Endothelial cell of umbilical vein (primary cell): ENCODE results near the gene KHSRP. TPM values are rescaled to one million over a fixed set of nuclear protein-coding genes. Genes with fewer than 3 reads are reported as not detected.
A peak's percentile ranks its signal among the peaks of the same experiment; 100 is the strongest.

ENCODE experiments used
- BruUV-seq: library from RNA; stranded (reverse); fragments of 400-500 nt; replicated peaks from 2 replicates; lab custom pipeline; 2021; lab: Mats Ljungman, UMichigan
- CTCF ChIA-PET: fragments of 300-600, 350-600 bp; sonication (Branson Sonifier 250); formaldehyde crosslinking; loops from one replicate; lab custom pipeline; 2021; ENCODE audit warnings: antibody characterized with exemption, inconsistent platforms; lab: Charles Lee
- POLR2A ChIA-PET: fragments of 300-600, 350-600 bp; sonication (Branson Sonifier 250); formaldehyde crosslinking; loops from one replicate; lab custom pipeline; 2021; ENCODE audit warnings: antibody characterized with exemption, inconsistent platforms; lab: Charles Lee
- DNase-seq: peaks from one replicate; pipeline ENCODE4 v3.0.0-alpha.2; 2011; ENCODE audit warnings: low read depth, low spot score
- FAIRE-seq: peaks from 2 replicates; lab custom pipeline; 2011; peaks lifted over from hg19 to GRCh38; lab: Jason Lieb, UNC
- H2AFZ ChIP-seq: 2 replicates; pipeline ENCODE4 v1.6.0; 2012; ENCODE audit warnings: low read depth, low read length, control low read depth, inconsistent platforms
- H3K27ac ChIP-seq: 2 replicates; pipeline ENCODE4 v1.5.1; 2011; ENCODE audit warnings: low read depth, mild to moderate bottlenecking, control low read depth, low read length, moderate library complexity; ENCODE audit not compliant: insufficient read depth
- H3K27me3 ChIP-seq, 2 experiments: 2 replicates each; pipeline versions ENCODE4 v1.6.0 to v1.6.1; 2011; ENCODE audit warnings: low read length in 2 of 2, mixed read lengths in 1 of 2; ENCODE audit not compliant: control insufficient read depth in 2 of 2, insufficient read depth in 2 of 2
- H3K36me3 ChIP-seq, 2 experiments: 2 replicates in 1 of 2; 3 replicates in 1 of 2; pipeline ENCODE4 v1.5.1; 2011; ENCODE audit warnings: low read length in 2 of 2, mild to moderate bottlenecking in 1 of 2, moderate library complexity in 1 of 2; ENCODE audit not compliant: control insufficient read depth in 2 of 2, insufficient read depth in 2 of 2; ENCODE audit errors: extremely low read depth in 1 of 2
- H3K4me1 ChIP-seq: 3 replicates; pipeline ENCODE4 v1.5.1; 2011; ENCODE audit warnings: mild to moderate bottlenecking, low read length; ENCODE audit not compliant: control insufficient read depth, insufficient read depth; ENCODE audit errors: extremely low read depth
- H3K4me2 ChIP-seq: 2 replicates; pipeline ENCODE4 v1.6.1; 2011; ENCODE audit warnings: low read length, control low read depth, mixed read lengths; ENCODE audit not compliant: insufficient read depth
- H3K4me3 ChIP-seq, 3 experiments: fragments of 200-600 bp in 1 of 3; sonication (generic), shearing (Covaris generic) in 1 of 3; replicated peaks in 1 of 3; 2 replicates each; pipeline ENCODE4 v1.5.1; 2011 to 2016; ENCODE audit warnings: control low read depth in 3 of 3, low read length in 3 of 3, mild to moderate bottlenecking in 2 of 3, inconsistent platforms in 1 of 3, low read depth in 1 of 3, moderate library complexity in 1 of 3; ENCODE audit not compliant: insufficient read depth in 1 of 3
- H3K79me2 ChIP-seq: 2 replicates; pipeline ENCODE4 v1.6.0; 2012; ENCODE audit warnings: low read length, inconsistent platforms; ENCODE audit not compliant: control insufficient read depth, insufficient read depth
- H3K9ac ChIP-seq: replicated peaks from 2 replicates; pipeline ENCODE3; 2011; ENCODE audit warnings: low read length, control low read depth; ENCODE audit not compliant: insufficient read depth; ENCODE audit errors: extremely low read depth
- H3K9me1 ChIP-seq: replicated peaks from 3 replicates; pipeline ENCODE4 v1.6.0; 2011; ENCODE audit warnings: mild to moderate bottlenecking, low read length; ENCODE audit not compliant: control insufficient read depth, insufficient read depth; ENCODE audit errors: extremely low read depth
- H3K9me3 ChIP-seq: replicated peaks from 2 replicates; pipeline ENCODE4 v1.5.1; 2012; ENCODE audit warnings: low read length, inconsistent platforms; ENCODE audit not compliant: control insufficient read depth, insufficient read depth
- H4K20me1 ChIP-seq: replicated peaks from 2 replicates; pipeline ENCODE3; 2011; ENCODE audit warnings: mild to moderate bottlenecking, low read length; ENCODE audit not compliant: control insufficient read depth, insufficient read depth; ENCODE audit errors: extremely low read depth
- EZH2 ChIP-seq: IDR thresholded peaks from 2 replicates; pipeline ENCODE4 v1.6.1; 2012; ENCODE audit warnings: borderline replicate concordance, low read depth, mild to moderate bottlenecking, moderate library complexity, low read length, inconsistent platforms; ENCODE audit not compliant: severe bottlenecking
- FOS ChIP-seq: IDR thresholded peaks from 2 replicates; pipeline ENCODE4 v1.6.1; 2011; ENCODE audit warnings: mild to moderate bottlenecking, low read length, moderate library complexity, borderline replicate concordance; ENCODE audit not compliant: insufficient read depth
- JUN ChIP-seq: IDR thresholded peaks from 2 replicates; pipeline ENCODE4 v1.6.1; 2011; ENCODE audit warnings: borderline replicate concordance, low read depth; ENCODE audit not compliant: insufficient read length, insufficient read depth
- dilution Hi-C: fragments of 300-500 bp; cut with MboI; formaldehyde crosslinking; loops from one replicate; pipeline ENCODE4 v1.15.0; 2019; ENCODE audit warnings: low sequenced_read_pairs; ENCODE audit not compliant: extremely low pct_ligation_motif_present
- intact Hi-C: fragments of 100-400 bp; cut with micrococcal nuclease; formaldehyde crosslinking; loops from one replicate; pipeline ENCODE4 v1.10.0; 2022
- polyA plus RNA-seq, 4 experiments: library from polyadenylated mRNA; depleted of rRNA in 3 of 4; stranded (reverse) in 3 of 4; unstranded in 1 of 4; fragments of >200 nt; gene quantifications; 2 replicates each; pipeline versions ENCODE4 v1.2.1 to v1.2.3, GENCODE V29; 2011 to 2012; ENCODE audit warnings: missing spikeins in 1 of 4
- total RNA-seq: library from RNA; stranded (reverse); gene quantifications from 2 replicates; pipeline ENCODE4 v1.2.3, GENCODE V29; 2021

The KHSRP gene
- total and polyA plus RNA-seq, 2 donors (not counting 3 experiments of a cell fraction or from before 2014, with no cell fraction given): 98.3 to 372 TPM

- peak overlapping the region; percentile 70 for H3K4me2 ChIP-seq
- no peak for FAIRE-seq
- peak overlapping the region; percentile 42 to 77 (median 74) for H3K4me3 ChIP-seq
- H2AFZ ChIP-seq: peak overlapping the region; percentile 96
- ChIA-PET CTCF (interaction anchor here (1.2 kb wide), 1 partner anchor 14 kb away, joined by 3 read pairs; no protein-coding TSS in a partner anchor), POLR2A (no interaction called here)
- H3K9me3 ChIP-seq: no peaks in the 10 kb centered on the region
- peaks cover 18% of the 10 kb centered on the region for H3K79me2 ChIP-seq
- dilution Hi-C loops (no loop called here), intact Hi-C loops (loop anchor here (1.0 to 2.0 kb wide), 3 partner anchors 19 to 470 kb away; no protein-coding TSS in a partner anchor)
- H3K4me1 ChIP-seq: peaks cover 7% of the 10 kb centered on the region
- peaks cover under 1 to 14% of the 10 kb centered on the region in 2 experiments for H3K36me3 ChIP-seq
- BruUV-seq: TSS peak; percentile 64
- no peaks in the 10 kb centered on the region for H4K20me1 ChIP-seq
- no peaks in the 10 kb centered on the region for H3K27me3 ChIP-seq
- no peaks in the 10 kb centered on the region for H3K9me1 ChIP-seq
- DNase-seq: no peak
- H3K27ac ChIP-seq: peak overlapping the region; percentile 77
- H3K9ac ChIP-seq: peak overlapping the region; percentile 84
- no peak for TF ChIP-seq FOS
Measured at GRCh38 chr19:6392221-6393073, 32.2 kb downstream of the KHSRP start.

DNA sequence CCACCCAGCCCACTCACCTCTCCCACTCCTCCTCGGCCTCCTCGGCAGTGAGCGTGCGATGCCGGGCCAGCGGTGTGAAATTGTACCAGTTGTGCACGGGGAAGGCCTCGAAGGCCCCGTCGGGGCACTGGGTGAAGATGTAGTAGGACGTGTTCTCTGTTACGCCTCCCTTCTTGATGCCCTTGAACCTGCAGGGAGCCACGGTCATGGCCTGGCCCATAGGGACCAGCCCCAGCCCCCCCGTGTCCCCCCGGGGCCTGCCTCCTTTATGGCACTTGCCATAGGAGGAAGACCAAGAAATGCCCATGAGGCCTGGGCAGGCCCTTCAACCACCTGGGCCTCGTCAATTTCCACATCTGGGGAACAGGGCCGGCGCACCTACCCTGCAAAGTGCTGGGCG, 37.2 kb downstream of the KHSRP start:
- dilution Hi-C loops: no loop called here
- FAIRE-seq: no peak

More for the DNA sequence above, 37.2 kb downstream of the KHSRP start:
- Histone ChIP-seq H3K4me3 (no peak overlapping the region), H3K9ac (no peak overlapping the region), H2AFZ (no peak overlapping the region), H4K20me1 (no peaks in the 10 kb centered on the region), H3K36me3 (peaks cover 7 to 39% of the 10 kb centered on the region in 2 experiments), H3K27me3 (no peaks in the 10 kb centered on the region), H3K4me1 (peaks cover 6% of the 10 kb centered on the region), H3K4me2 (no peak overlapping the region), H3K9me3 (no peaks in the 10 kb centered on the region), H3K79me2 (peaks cover 12% of the 10 kb centered on the region), H3K27ac (no peak overlapping the region), H3K9me1 (no peaks in the 10 kb centered on the region)
- no peak for TF ChIP-seq JUN
- TF ChIP-seq EZH2: no peak
- intact Hi-C loops: no loop called here
- CTCF ChIA-PET: no interaction called here
- DNase-seq: no peak
- POLR2A ChIA-PET: no interaction called here
- no TSS peak for BruUV-seq
